DMS53 treated with DMSO at 0.1 percent for 48 hours (cell line): Measurements from ENCODE around the gene ATP4B.
"Not testable (repeated sequence)": the region's sequence is repeated elsewhere in the genome, so short reads cannot be mapped to it uniquely, and the experiment has no call there.

Experiments
- DNase-seq: peaks from one replicate; lab custom pipeline; 2025; ENCODE audit not compliant: unreplicated experiment; lab: John Stamatoyannopoulos, UW

ATP4B gene

DNA sequence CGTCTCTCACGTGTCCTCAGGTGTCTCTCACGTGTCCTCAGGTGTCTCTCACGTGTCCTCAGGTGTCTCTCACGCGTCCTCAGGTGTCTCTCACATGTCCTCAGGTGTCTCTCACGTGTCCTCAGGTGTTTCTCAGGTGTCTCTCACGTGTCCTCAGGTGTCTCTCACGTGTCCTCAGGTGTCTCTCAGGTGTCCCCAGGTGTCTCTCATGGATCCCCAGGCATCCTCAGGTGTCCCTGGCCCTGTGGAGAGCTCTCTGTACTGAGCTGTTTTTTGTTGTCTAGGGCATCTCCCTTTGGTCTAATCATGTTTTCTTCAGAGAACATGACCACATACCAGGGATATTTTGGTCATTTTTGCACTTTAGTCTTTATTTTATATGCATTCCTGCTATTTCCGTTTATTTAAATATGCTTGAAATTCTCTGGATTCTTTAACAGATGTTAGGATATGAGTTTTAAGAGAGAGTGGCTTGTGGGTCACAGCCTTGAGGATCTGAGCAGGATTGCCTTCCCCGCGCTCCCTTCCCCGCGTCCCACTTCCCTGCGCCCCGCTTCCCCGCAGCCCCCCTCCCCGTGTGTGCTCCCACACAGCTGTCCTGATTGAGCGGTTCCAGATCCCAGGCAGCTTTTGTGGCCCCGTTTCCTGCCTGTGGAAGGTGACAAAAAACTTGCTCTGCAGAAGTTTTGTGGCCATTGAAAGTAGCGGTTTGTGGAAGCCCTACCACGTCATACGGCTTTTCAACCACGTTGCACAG, 31.9 kb downstream of the ATP4B start:
- no peak for DNase-seq

DNA sequence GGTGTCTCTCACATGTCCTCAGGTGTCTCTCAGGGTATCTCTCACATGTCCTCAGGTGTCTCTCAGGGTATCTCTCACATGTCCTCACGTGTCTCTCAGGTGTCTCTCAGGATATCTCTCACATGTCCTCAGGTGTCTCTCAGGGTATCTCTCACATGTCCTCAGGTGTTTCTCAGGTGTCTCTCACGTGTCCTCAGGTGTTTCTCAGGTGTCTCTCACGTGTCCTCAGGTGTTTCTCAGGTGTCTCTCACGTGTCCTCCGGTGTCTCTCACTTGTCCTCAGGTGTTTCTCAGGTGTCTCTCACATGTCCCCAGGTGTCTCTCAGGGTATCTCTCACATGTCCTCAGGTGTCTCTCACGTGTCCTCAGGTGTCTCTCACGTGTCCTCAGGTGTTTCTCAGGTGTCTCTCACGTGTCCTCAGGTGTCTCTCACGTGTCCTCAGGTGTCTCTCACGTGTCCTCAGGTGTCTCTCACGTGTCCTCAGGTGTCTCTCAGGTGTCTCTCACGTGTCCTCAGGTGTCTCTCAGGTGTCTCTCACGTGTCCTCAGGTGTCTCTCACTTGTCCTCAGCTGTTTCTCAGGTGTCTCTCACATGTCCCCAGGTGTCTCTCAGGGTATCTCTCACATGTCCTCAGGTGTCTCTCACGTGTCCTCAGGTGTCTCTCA, 33.2 kb downstream of the ATP4B start:
- not testable (repeated sequence) for DNase-seq

DNA sequence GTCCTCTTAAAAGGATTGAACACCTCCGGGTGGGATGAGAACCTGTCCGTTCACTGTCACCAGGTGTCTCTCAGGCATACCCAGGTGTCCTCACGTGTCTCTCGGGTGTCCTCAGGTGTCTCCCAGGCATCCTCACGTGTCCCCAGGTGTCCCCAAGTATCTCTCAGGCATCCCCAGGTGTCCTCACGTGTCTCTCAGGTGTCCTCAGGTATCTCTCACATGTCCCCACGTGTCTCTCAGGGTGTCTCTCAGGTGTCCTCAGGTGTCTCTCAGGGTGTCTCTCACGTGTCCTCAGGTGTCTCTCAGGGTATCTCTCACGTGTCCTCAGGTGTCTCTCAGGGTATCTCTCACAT, 33.8 kb downstream of the ATP4B start:
- no peak for DNase-seq

DNA sequence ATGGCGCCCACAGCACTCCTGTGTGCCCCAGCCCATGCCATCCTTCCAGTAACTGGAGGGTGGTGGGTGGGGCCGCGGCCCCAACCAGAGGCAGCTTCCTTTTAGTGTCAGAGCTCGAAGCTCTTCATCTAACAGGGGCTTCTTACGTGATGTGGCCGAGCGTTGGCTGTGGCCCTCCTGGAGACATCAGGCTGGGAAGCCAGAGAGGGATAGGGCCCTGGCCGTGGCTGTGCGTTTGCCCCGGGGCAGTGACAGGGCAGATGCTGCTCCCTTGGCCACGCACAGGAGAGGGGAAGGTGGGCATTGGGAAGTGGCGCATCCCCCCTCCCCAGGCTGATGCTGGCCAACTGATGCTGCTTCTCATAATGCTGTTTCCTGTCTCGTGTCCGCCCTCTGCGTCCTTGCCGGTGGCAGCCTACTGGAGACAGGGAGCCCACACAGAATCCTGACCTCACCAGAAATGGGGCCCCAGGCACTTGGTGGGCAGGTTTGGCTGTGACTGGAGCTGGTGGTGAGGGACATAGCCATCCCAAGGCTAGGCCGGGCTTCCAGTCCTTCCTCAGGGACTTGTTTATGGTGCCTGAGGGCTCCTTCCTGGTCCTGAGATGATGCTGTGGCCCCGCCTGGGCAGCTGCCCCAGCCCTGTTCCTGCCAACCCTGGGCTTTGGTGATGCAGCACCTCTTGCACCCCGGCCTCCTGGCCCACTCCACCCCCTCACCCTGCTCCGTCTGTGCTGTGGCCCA, 34.3 kb downstream of the ATP4B start:
- DNase-seq, result no peak

DNA sequence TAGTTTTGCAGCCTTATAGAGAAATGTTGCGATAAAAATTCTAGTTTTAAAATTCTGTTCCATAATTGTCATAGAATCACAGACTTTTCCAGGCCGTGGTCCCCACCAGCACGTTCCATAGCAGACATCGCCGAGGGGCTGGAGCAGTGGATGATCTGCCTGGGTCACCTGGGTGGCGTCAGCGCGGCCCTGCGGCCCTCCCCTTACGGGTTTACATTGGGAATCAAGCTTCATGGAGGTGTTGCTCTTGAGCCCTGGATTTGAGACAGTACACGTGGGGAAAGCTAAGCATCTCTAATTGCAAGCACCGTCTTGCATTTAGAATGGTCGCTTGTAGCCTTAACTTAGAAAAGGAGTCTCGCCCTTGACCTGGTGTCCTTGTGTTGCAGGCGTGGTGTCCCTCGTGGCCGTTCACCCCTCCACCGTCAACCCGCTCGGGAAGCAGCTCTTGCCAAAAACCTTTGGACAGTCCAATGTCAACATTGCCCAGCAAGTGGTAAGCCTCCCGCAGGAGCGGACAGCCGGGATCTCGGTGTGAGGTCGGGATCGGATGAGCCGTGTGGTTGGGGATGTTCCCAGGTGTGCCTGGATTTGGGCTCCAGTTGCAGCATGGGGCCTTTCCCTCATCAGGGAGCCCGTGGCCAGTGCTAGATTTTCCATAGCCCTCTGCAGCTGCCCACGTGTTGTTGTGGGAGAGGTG, 35.1 kb downstream of the ATP4B start:
- no peak for DNase-seq

DNA sequence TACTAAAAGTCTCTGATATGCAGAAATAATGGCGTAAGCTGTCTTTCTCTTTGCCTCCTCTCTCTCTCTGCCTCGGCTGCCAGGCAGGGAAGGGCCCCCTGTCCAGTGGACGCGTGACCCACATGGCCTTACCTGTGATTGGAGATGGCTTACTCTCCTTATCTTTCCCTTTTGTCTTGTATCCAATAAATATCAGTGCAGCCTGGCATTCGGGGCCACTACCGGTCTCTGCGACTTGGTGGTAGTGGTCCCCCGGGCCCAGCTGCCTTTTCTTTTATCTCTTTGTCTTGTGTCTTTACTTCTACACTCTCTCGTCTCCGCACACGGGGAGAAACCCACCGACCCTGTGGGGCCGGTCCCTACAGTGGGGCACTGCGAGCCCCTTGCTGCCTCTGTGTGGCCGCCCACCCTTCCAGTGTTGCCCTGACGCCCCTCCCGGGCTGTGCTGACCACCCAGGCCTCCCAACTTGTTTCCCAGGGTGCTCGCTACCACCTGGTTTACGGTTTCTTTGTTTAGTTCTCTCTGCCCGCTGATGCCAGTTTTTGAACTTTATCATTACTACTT, 35.9 kb downstream of the ATP4B start:
- not testable (repeated sequence) for DNase-seq

DNA sequence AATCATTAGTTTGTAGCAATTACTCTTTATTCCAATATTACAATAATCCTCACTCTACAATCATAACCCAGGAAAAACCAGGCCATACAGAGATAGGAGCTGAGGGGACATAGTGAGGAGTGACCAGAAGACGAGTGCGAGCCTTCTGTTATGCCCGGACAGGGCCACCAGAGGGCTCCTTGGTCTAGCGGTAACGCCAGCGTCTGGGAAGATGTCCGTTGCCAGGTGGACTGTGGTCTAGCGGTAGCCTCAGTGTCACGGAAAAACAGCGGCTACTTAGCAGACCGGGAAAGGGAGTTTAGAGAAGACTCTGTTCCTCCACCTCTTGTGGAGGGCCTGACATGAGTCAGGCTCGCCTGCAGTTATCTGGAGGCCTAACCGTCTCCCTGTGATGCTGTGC, 36.5 kb downstream of the ATP4B start:
- DNase-seq, result not testable (repeated sequence)

DNA sequence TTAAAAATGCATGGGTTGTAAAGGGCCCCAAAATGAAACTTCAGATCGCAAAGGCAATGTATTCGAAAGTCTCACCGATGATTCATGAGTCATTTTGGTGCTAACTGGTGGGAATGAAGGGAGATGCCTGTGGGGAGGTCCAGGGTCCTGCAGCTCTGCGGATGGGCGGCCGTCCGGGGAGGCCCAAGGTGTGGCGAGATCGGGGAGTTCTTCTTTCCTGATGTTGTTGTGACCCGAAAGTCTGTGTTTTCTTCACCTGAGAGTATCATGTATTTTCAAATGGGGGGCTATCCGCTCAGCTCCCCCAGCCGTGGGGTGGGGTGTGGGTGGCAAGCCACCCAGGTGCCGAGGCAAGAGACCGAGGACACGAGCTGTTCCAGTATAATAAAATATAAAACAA, 37.0 kb downstream of the ATP4B start:
- DNase-seq, result no peak

DNA sequence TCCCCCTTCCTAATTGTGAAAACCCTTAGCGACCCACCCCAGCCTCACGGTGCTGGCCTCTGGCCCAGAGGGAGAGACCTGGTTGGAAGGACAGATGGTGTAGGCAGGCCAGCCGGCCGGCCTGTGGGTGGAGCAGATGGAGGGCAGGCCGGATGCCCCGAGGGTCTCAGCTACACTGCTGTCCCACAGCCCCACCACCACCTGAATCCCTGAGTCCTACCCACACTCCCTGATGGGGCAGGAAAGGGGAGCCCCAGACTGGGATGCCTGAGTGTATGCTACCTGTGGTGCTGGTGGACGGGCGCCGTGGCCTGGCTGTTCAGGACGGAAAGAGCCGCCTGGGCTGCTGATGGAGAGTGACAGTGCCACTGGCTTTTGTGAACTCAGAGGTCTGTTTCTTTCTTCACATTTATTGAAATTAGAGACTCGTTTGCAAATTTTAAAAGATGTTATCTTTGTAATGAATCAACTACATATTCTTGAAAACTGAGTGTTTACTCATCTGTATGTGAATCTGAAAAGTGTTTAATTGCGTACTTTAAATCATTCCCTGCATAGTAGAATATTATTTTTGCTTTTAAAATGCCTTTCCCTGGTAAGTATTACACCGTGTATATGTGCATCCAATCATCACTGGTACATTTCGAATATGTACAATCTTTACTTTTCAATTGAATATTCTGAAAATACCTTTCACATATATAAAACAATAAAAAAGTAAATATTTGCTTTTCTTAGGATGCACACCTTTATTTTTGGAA, 37.8 kb downstream of the ATP4B start:
- no peak for DNase-seq

DNA sequence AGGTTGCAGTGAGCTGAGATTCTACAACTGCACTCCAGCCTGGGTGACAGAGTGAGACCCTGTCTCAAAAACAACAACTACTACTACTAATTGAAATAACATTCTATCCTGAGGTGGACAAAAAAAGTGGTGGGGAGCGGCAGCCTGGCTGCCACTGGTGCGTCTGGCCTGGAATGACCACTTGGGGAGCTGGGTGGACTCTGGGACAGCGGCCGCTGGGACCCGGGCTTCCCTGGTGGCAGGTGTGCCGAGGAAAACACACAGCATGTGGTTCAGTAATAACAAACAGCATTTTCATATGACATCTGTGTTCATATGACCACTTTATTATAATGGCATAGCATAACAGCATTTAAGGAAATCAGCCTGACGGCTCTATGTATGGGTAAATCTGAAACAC, 39.5 kb downstream of the ATP4B start:
- no peak for DNase-seq

DNA sequence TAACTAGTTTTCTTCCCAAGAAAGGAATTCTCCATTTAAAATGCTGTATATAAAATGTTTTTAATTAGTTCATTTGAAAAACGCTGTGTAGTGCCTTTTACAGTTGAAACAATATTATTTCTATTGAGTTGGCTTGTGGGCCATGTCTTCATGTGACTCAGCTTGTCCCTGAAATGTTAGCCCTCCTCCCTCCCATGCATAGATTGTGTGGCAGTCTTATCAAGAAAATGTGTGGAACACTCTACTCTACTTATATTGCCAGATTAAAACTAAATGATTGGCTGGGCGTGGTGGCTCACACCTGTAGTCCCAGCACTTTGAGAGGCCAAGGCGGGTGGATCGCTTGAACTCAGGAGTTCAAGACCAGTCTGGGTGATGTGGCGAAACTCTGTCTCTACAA, 40.0 kb downstream of the ATP4B start:
- DNase-seq, result no peak

DNA sequence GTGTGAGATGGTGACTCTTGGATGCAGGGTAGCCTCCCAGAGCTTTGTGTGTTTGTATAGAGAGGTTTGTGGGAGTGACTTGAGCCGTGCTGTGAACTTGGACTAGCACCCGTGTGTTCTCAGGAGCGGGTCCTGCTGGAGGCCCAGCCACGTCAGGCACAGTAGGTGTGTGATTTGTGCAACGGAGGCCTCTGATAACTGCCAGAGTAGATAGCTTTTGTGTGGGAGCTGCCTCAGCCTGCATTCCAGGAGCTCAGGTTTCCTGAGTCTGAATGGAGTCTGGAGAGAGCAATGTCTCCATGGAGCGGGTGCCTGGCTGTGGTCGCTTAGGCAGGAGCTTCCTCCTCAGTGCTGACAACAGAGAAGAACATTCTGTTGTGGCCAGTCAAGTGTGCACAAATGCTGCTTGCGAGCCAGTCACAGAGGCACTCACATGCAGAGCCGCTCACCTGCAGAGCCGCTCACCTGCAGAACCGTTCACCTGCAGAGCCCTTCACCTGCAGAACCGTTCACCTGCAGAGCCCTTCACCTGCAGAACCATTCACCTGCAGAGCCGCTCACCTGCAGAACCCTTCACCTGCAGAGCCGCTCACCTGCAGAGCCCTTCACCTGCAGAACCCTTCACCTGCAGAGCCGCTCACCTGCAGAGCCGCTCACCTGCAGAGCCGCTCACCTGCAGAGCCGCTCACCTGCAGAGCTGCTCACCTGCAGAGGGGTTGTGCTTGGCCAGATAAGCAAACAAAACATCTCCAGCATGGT, 40.8 kb downstream of the ATP4B start:
- peak; percentile 54 for DNase-seq

DNA sequence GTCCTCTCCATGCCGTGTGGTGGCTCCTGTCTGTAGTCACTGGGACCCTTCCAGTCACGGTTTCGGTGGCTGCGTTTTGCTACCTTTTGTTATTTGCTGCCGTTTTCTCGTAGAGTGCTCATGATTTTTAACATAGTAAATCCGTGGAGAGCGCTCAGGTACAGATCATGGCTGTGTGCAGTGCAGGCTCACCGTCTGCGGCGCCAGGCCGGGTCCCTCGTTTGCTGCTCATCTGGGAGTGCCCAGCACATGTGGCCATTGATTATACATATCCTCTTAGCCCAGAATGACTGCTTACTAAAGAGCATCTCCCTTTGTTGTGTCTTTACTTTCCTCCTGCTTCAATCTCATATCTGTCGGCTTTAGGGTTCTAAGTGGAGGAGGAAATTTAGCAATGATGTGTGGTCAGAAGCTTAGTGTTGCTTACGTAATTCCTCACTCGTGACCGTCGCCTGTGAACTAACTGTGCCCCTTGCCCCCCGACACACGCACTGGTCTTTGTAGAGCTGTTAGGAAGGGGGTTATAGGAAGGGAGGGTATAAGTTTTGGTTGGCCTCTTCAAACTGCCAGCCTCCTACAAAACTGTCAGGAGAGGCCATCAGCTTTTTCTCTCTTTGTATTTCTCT, 41.6 kb downstream of the ATP4B start:
- no peak for DNase-seq

DNA sequence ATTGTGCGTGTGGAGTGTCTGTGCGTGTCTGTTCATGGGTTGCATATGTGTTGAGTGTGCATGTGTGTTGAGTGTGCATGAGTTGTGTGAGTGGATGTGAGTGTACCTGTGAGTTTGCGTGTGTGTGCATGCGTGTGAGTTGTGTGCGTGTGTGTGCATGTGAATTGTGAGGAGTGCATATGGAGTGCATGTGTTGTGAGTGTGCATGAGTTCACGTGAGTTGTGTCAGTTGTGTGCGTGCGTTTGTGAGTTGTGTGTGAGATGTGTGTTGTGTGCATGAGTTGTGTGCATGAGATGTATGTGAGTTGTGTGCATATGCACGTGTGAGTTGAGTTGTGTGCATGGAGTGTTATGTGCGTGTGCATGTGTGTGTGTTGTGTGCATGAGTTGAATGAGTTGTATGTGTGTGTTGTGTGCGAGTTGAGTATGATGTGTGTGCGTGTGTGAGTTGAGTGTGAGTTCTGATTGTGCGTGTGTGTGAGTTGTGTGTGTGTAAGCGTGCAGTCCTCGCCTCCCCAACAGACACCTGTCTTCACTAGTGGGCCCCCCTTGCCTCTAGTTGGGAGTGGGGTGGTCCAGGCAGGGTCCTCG, 44.1 kb downstream of the ATP4B start:
- no peak for DNase-seq

DNA sequence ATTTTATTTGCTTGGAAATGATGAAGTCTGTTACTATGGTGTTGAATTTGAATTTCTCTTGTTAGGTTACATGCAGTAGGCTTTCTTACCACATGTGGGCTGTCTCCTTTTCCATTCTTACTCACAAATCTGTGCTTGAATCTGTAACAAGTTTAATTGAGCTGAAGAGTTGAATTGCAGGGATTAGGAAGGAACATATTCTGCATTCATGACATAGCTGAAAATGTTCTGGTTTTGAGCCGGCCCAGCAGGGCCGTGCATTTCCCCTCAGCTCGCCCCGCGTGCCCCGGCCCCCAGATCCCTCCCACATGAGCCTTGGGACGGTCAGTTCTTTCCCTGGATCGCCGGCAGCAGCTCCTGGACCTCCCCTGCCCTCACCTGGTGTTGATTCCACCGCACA, 45.4 kb downstream of the ATP4B start:
- DNase-seq, result no peak

DNA sequence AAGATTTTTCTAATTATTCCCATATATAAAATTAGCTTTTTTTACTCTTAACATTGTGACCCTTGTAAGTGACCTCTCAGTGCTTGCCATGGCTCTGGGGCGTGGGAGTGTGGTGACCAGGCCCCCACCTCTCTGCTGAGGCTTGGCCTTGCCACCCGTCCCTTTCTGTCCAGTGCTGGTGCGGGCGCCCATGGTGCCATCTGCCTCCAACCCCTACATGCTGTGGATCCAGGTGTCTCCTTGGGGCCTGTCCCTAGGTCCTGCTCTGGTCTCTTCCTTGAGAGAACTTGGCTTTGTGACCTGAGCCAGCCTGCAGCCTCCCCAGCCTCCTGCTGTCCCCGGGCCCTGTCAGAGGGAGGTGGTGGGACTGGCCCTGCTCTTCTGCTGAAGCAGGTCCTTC, 46.0 kb downstream of the ATP4B start:
- DNase-seq, result no peak

DNA sequence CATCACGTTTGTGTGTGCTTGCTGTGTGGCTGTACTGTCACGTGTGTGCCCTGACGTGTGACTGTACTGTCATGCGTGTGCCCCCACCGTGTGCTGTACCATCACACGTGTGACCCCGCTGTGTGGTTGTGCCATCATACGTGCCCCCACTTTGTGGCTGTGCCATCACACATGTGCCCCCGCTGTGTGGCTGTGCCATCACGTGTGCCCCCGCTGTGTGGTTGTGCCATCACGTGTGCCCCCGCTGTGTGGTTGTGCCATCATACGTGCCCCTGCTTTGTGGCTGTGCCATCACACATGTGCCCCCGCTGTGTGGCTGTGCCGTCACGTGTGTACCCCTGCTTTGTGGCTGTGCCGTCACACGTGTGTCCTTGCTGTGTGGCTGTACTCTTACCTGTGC, 47.7 kb downstream of the ATP4B start:
- no peak for DNase-seq

DNA sequence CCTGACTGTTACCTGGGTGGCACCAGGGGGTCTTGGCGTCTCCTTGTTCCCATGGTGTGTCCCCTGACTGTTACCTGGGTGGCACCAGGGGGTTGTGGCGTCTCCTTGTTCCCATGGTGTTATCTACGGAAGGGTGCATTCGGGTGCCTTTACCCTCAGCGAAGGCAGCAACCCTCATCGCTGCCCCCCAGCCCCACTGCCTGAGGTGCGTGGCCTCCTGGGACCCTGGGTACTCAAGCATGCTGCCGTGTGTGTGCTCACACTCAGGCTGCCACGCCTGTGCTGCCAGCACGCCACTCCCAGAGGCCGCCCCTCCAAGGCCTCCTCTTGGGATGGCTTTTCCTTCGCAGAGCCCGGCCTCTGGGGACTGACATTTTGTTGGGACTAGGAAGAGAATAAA, 48.4 kb downstream of the ATP4B start:
- no peak for DNase-seq

DNA sequence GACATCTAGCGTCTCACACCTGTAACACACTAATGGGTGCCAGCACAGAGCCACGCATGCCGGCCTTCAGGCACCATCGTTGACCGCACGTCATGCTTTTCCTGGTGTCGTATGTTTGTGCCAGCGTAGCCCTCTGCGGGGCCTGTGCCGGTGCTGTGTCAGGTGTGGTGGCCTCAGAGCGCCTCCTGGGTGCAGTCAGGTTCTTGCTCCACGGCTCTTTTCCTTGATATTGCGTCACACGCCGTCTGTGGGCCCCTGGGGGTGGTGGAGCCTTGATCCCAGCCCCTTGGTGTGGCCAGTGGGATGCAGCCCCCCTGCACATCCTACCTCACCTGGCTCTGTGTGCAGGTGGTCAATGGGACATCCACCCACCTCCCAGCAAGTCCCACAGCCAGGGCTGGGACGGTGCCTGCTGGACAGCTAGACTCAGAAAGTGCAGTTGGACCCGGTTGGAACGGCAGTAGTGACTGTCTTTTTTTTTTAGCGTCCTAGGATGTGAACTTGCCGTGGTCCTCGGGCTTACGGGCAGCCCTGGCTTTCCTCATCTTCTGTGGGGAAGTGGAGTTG, 48.9 kb downstream of the ATP4B start:
- DNase-seq, result no peak
